CD4-positive, alpha-beta T cell (primary cell): ENCODE measurements around the gene MYCBP2. TPM values are rescaled to one million over a fixed set of nuclear protein-coding genes. Genes with fewer than 3 reads are reported as not detected.

Experiments
- ATAC-seq: fragments of 200-7000 bp; cut with Tn5 transposase; one replicate; pipeline ENCODE4 v1.10.0; 2022; ENCODE audit warnings: mild to moderate bottlenecking; ENCODE audit not compliant: poor library complexity
- CTCF ChIA-PET: fragments of 350-600 bp; sonication (Branson Sonifier 250); formaldehyde crosslinking; loops from one replicate; lab custom pipeline; 2021; ENCODE audit warnings: antibody characterized with exemption, inconsistent platforms; lab: Charles Lee
- POLR2A ChIA-PET: fragments of 350-600 bp; sonication (Branson Sonifier 250); formaldehyde crosslinking; loops from one replicate; lab custom pipeline; 2021; ENCODE audit warnings: antibody characterized with exemption, inconsistent platforms; lab: Charles Lee
- DNase-seq, 14 experiments: peaks; one replicate each; pipeline ENCODE4 v3.0.0-alpha.2; 2013 to 2020; ENCODE audit warnings: mixed read lengths in 2 of 14
- H3K27ac ChIP-seq, 2 donors: one replicate each; pipeline versions ENCODE4 v1.5.1 to v1.7.0; 2013; ENCODE audit warnings: low read length in 2 of 2, low read depth in 1 of 2, mild to moderate bottlenecking in 1 of 2
- H3K27me3 ChIP-seq, 2 experiments: 1 replicate in 1 of 2; 2 replicates in 1 of 2; pipeline versions ENCODE4 v1.6.1 to v1.7.0; 2013; ENCODE audit warnings: low read length in 2 of 2, control low read depth in 1 of 2, mild to moderate bottlenecking in 1 of 2, moderate library complexity in 1 of 2; ENCODE audit not compliant: insufficient read depth in 2 of 2, control insufficient read depth in 1 of 2
- H3K36me3 ChIP-seq: one replicate; pipeline ENCODE4 v1.6.1; 2013; ENCODE audit warnings: low read length, control low read depth; ENCODE audit not compliant: insufficient read depth
- H3K4me1 ChIP-seq: one replicate; pipeline ENCODE4 v1.6.1; 2013; ENCODE audit warnings: low read length, control low read depth; ENCODE audit not compliant: insufficient read depth
- H3K4me3 ChIP-seq: one replicate; pipeline ENCODE4 v1.5.1; 2013; ENCODE audit warnings: mild to moderate bottlenecking, low read length, moderate library complexity
- H3K9me3 ChIP-seq, 2 experiments: 1 replicate in 1 of 2; 2 replicates in 1 of 2; pipeline versions ENCODE4 v1.6.1 to v1.7.0; 2013; ENCODE audit warnings: low read length in 2 of 2, mild to moderate bottlenecking in 2 of 2, control low read depth in 1 of 2, moderate library complexity in 1 of 2; ENCODE audit not compliant: control insufficient read depth in 1 of 2, insufficient read depth in 1 of 2
- H3K27ac Mint-ChIP-seq: one replicate; pipeline ENCODE4 v1.8.0; 2020; ENCODE audit warnings: mixed read lengths
- H3K27me3 Mint-ChIP-seq: one replicate; pipeline ENCODE4 v1.8.0; 2021; ENCODE audit warnings: mixed read lengths
- H3K36me3 Mint-ChIP-seq: one replicate; pipeline ENCODE4 v1.8.0; 2021; ENCODE audit warnings: low read depth, mixed read lengths
- H3K4me1 Mint-ChIP-seq: one replicate; pipeline ENCODE4 v1.8.0; 2021; ENCODE audit warnings: low read depth, mixed read lengths
- H3K4me3 Mint-ChIP-seq: one replicate; pipeline ENCODE4 v1.8.0; 2020; ENCODE audit warnings: mild to moderate bottlenecking, mixed read lengths
- H3K9me3 Mint-ChIP-seq: one replicate; pipeline ENCODE4 v1.8.0; 2020; ENCODE audit warnings: mixed read lengths
- CTCF ChIP-seq: fragments of 200-600 bp; IDR thresholded peaks from one replicate; pipeline ENCODE4 v1.8.0; 2022; ENCODE audit warnings: antibody characterized with exemption, mild to moderate bottlenecking
- intact Hi-C, 2 experiments: fragments of 100-400 bp; cut with DNase I in 1 of 2; cut with micrococcal nuclease in 1 of 2; formaldehyde crosslinking; loops; one replicate each; pipeline versions ENCODE4 v1.15.1 to v1.9.0; 2023 to 2025; cut with DNase I, micrococcal nuclease
- total RNA-seq, 174 experiments: library from RNA in 2 of 174; stranded (reverse) in 2 of 174; gene quantifications; one replicate each; pipeline ENCODE4 v1.2.3 and lab custom pipeline; 2021 to 2026

Gene MYCBP2
- total RNA-seq, 2 experiments from 2014 or later = 116 to 119 TPM

- Histone ChIP-seq H3K4me1 (no peaks in the 10 kb centered on the region), H3K36me3 (peaks cover 85% of the 10 kb centered on the region), H3K9me3 (no peaks in the 10 kb centered on the region), H3K27ac (no peak overlapping the region), H3K27me3 (no peaks in the 10 kb centered on the region), H3K4me3 (no peak overlapping the region)
- DNase-seq (peak in 1 of 14 experiments; percentile 39), ATAC-seq (no peak)
- intact Hi-C loops = loop anchor here in 1 of 2 experiments (5.0 kb wide), 2 partner anchors 40 to 110 kb away; no protein-coding TSS in a partner anchor
- no peak for TF ChIP-seq CTCF
- ChIA-PET CTCF (interaction anchor here (2.3 kb wide), 1 partner anchor 13 kb away, joined by 6 read pairs; no protein-coding TSS in a partner anchor), POLR2A (no interaction called here)
- Mint-ChIP-seq H3K9me3 (no peaks in the 10 kb centered on the region), H3K4me1 (peaks cover 7% of the 10 kb centered on the region), H3K27ac (peak overlapping the region; percentile 16), H3K4me3 (no peak overlapping the region), H3K27me3 (no peaks in the 10 kb centered on the region), H3K36me3 (peaks cover 92% of the 10 kb centered on the region)
Measured at GRCh38 chr13:77172650-77173049, 154.2 kb downstream of the MYCBP2 start.

GRCh38 chr13:77171451-77171850 lies 155.4 kb downstream of the MYCBP2 start:
- POLR2A ChIA-PET = interaction anchor here (0.6 kb wide), 1 partner anchor 136 kb away, joined by 3 read pairs; no protein-coding TSS in a partner anchor
- Mint-ChIP-seq H3K27me3 (no peaks in the 10 kb centered on the region), H3K4me1 (peaks cover 11% of the 10 kb centered on the region), H3K4me3 (no peak overlapping the region), H3K27ac (no peak overlapping the region), H3K9me3 (no peaks in the 10 kb centered on the region), H3K36me3 (peaks cover 90% of the 10 kb centered on the region)
- intact Hi-C loops = loop anchor here in 1 of 2 experiments (5.0 kb wide), 2 partner anchors 39 to 109 kb away; no protein-coding TSS in a partner anchor
- Histone ChIP-seq H3K27ac (no peak overlapping the region), H3K36me3 (peaks cover 86% of the 10 kb centered on the region), H3K27me3 (no peaks in the 10 kb centered on the region), H3K4me1 (no peaks in the 10 kb centered on the region), H3K9me3 (no peaks in the 10 kb centered on the region), H3K4me3 (no peak overlapping the region)
- CTCF ChIA-PET = no interaction called here
- DNase-seq (no peak), ATAC-seq (no peak)
- no peak for TF ChIP-seq CTCF

- TF ChIP-seq CTCF = no peak
- H3K4me3 Mint-ChIP-seq = no peak overlapping the region
- DNase-seq (no peak), ATAC-seq (no peak)
- peaks cover 93% of the 10 kb centered on the region for H3K36me3 Mint-ChIP-seq
- Histone ChIP-seq H3K27ac (no peak overlapping the region), H3K27me3 (no peaks in the 10 kb centered on the region), H3K4me3 (no peak overlapping the region), H3K36me3 (peaks cover 90% of the 10 kb centered on the region), H3K9me3 (no peaks in the 10 kb centered on the region), H3K4me1 (no peaks in the 10 kb centered on the region)
- ChIA-PET CTCF (no interaction called here), POLR2A (no interaction called here)
- H3K27me3 Mint-ChIP-seq = no peaks in the 10 kb centered on the region
- intact Hi-C loops = no loop called here
- H3K27ac Mint-ChIP-seq = no peak overlapping the region
- peaks cover 11% of the 10 kb centered on the region for H3K4me1 Mint-ChIP-seq
- H3K9me3 Mint-ChIP-seq = no peaks in the 10 kb centered on the region
Measured at GRCh38 chr13:77168237-77168636, 158.7 kb downstream of the MYCBP2 start.
